Skin epidermis (tissue), 12 donors: ENCODE measurements around the gene ZIK1.

Source experiments
- H3K27ac ChIP-seq, 21 experiments: fragments of 200-600 bp; sonication (generic) in 11 of 21; one replicate each; pipeline ENCODE4 v1.5.0; 2020; ENCODE audit warnings: mild to moderate bottlenecking in 3 of 21, inconsistent platforms in 2 of 21, moderate library complexity in 2 of 21
- H3K4me3 ChIP-seq, 7 experiments: fragments of 200-600 bp; sonication (generic) in 2 of 7; one replicate each; pipeline ENCODE4 v1.5.0; 2020; ENCODE audit warnings: inconsistent platforms in 2 of 7, mild to moderate bottlenecking in 2 of 7, moderate library complexity in 1 of 7

The ZIK1 gene

DNA sequence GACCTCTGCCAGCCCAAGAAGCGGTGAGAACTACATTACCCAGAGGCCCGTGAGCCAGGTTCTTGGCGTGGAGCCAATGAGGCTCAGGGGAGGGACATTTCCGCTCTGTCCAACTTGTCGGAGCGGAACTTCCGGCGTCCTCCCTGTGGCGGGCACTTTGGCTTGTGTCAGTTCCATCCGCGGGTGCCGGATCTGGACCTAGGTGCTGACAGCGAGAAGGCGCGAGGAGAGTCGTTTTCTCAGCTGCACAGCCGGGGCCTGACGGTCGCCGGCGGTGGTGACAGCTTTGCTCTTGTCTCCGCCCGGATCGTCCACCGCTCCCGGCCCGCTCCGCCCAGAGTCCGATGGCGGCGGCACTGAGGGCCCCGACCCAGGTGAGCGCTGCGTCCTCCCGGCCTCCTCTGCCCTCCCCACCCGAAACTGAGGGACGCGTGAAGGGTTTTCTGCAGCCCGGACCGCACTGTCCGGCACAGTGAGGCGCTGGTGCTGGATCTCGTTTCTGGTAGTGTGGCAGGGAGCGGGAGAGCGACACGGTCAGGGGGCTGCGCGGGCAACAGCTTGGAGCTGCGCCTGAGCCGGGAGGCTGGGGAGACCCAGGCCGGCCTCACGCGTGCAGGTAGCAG, 15.9 kb downstream of the ZIK1 start, which contains the start of gene ZNF530:
ZNF530 (plus strand) TSS at position 125 of the 623 bp plus-strand sequence. CDS start 4,461 bp downstream, outside the sequence.
- peak within 1 kb of the TSS in 18 of 21 experiments; percentile 7 to 80 (median 51) for H3K27ac ChIP-seq

DNA sequence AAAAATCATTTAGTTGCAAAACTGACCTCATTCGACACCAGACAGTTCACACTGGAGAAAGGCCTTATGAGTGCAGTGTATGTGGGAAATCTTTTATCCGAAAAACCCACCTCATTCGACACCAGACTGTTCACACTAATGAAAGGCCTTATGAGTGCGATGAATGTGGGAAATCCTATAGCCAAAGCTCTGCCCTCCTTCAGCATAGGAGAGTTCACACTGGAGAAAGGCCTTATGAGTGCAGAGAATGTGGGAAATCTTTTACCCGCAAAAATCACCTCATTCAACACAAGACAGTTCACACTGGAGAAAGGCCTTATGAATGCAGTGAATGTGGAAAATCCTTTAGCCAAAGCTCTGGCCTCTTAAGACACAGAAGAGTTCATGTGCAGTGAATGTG, 23.0 kb downstream of the ZIK1 start:
- Histone ChIP-seq H3K4me3 (no peak overlapping the region), H3K27ac (no peak overlapping the region)

More for the DNA sequence above, 15.9 kb downstream of the ZIK1 start, which contains the start of gene ZNF530:
- H3K4me3 ChIP-seq = peak within 1 kb of the TSS; percentile 71 to 93 (median 77)

DNA sequence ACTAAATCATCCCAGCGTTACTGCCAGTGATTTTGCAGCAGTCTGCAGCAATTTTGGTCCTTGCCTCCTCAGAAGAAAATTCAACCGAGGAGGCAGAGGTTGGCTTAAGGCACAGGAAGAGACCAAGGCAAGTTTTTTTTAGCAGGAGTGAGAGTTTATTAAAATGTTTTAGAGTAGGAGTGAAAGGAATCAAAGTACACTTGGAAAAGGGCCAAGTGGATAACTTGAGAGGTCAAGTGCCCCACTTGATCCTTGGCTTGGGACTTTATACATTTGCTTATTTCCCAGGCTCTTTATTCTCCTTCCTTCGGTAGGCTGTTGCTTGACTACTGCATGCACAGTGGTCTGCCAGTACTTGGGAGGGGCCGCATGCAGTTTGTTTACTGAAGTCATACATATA, 27.2 kb downstream of the ZIK1 start:
- no peak overlapping the region for H3K27ac ChIP-seq
- H3K4me3 ChIP-seq = no peak overlapping the region

GRCh38 chr19:57613941-57614743, 30.2 kb downstream of the ZIK1 start, which contains the start of gene ZNF134:
ZNF134 (plus strand) TSS chr19:57614242; CDS start chr19:57619469, 5,227 bp downstream.
- H3K4me3 ChIP-seq = peak within 1 kb of the TSS; percentile 60 to 100 (median 92)
- H3K27ac ChIP-seq = peak within 1 kb of the TSS in 20 of 21 experiments; percentile 45 to 88 (median 80)

DNA sequence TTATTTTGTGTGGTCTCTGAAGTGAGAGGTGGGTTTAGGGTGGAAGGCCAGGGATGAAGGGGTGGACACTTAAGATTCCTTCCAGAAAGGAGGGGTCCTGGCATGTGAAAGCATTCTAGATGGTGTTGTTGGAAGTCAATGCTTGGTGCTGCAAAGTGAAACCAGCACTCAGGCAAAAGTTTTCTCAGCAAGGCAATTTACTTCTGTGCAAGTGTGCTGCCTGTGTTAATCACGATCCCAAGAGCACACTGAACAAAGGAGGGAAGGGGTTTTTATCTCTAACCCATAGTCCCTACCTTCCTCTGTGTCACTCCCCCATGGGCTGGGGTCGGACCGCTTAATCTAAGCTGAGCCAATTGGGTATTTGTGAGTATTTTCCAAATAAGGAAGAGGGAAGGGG, 31.4 kb downstream of the ZIK1 start:
- Histone ChIP-seq H3K27ac (no peak overlapping the region), H3K4me3 (no peak overlapping the region)

DNA sequence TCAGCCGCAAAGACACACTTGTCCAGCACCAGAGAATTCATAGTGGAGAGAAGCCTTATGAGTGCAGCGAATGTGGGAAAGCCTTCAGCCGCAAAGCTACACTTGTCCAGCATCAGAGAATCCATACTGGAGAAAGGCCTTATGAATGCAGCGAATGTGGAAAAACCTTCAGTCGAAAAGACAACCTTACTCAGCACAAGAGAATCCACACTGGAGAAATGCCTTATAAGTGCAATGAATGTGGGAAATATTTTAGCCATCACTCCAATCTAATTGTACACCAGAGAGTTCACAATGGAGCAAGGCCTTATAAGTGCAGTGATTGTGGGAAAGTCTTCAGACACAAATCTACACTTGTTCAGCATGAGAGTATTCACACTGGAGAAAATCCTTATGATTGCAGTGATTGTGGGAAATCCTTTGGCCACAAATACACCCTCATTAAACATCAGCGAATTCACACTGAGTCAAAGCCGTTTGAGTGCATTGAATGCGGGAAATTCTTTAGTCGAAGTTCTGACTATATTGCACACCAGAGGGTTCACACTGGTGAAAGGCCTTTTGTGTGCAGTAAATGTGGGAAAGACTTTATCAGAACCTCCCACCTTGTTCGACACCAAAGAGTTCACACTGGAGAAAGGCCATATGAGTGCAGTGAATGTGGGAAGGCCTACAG, 36.9 kb downstream of the ZIK1 start:
- Histone ChIP-seq H3K27ac (no peak overlapping the region), H3K4me3 (no peak overlapping the region)

DNA sequence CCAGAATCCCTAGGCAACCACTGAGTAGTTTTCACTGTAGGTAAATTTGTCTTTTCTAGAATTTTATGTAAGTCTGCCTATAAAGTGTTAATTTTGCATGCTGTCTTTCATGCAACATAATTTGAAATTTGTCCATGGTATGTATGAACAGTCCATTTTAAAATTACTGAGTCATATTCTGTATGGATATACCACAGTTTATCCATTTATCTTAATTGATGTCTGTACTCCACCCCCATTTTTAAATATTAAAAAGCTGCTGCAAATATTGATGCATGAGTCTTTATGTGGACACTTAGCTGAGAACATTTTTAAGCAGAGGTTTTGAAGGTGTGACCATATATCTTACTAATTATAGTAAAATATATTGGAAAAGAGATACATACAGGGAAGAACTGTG, 39.1 kb downstream of the ZIK1 start:
- Histone ChIP-seq H3K4me3 (no peak overlapping the region), H3K27ac (no peak overlapping the region)

DNA sequence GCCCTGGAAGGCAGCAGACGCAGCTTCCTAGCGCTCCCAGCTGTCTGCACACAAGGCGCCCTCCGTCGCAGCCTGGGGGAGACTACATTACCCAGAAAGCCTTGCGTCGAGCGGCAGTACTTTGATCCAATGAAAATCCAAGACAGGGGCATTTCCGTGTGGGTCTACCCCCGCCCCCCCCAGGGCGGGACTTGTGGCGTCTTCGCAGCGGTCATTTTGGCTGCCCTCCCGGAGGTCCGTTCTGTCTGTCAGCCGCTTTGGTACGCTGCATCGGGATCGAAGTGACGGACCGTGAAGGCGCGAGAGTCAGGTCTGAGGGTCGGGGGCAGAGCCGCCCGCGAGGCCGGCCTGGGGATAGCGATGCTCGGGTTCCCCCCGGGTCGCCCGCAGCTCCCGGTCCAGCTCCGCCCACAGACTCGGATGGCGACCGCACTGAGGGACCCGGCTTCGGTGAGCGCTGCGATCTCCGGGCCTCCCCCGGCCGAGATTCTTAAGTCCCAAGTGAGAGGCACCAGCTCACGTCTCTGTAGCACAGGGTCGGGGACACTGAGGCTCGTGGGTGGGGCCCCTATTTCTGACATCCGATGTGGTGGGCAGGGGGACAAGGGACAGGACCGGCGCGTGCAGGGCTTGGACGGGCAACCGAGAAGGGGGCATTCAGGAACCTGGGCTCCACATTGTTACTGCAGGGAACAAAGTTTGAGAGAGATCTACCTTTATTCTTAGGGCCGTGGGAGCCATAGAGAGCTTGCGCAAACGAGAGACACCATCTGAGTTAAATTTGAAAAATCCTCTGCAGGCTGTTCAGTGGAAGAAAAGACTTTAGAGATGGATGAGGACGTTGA, 49.3 kb downstream of the ZIK1 start, which contains the start of gene ZNF211:
ZNF211 (plus strand) TSS at position 182 of the 845 bp plus-strand sequence; CDS start at position 361, 179 bp downstream.
- peak within 1 kb of the TSS; percentile 68 to 98 (median 91) for H3K4me3 ChIP-seq
- peak within 1 kb of the TSS in 20 of 21 experiments; percentile 49 to 87 (median 78) for H3K27ac ChIP-seq

- H3K27ac ChIP-seq = peak overlapping the region in 8 of 21 experiments; percentile 70 to 87 (median 79)
- H3K4me3 ChIP-seq = peak overlapping the region; percentile 68 to 98 (median 91)
Observed at GRCh38 chr19:57633832-57634131, 49.8 kb downstream of the ZIK1 start.

- Histone ChIP-seq H3K4me3 (no peak overlapping the region), H3K27ac (no peak overlapping the region)
Observed at GRCh38 chr19:57637379-57637778, 53.4 kb downstream of the ZIK1 start.

GRCh38 chr19:57641715-57642234, 57.8 kb downstream of the ZIK1 start:
- Histone ChIP-seq H3K27ac (peak overlapping the region in 1 of 21 experiments; percentile 22), H3K4me3 (no peak overlapping the region)

- Histone ChIP-seq H3K4me3 (no peak overlapping the region), H3K27ac (peak overlapping the region in 1 of 21 experiments; percentile 22)
Observed at GRCh38 chr19:57642396-57643046, 58.6 kb downstream of the ZIK1 start.
